DMS153 treated with DMSO at 0.1 percent for 48 hours (cell line): ENCODE results near the gene ZNF501.

ENCODE experiments used
- DNase-seq: peaks from one replicate; lab custom pipeline; 2025; ENCODE audit not compliant: unreplicated experiment; lab: John Stamatoyannopoulos, UW

ZNF501 gene

GRCh38 chr3:44729384-44729910 lies at the start of gene ZNF501:
Gene ZNF501 (plus strand): TSS chr3:44729635. CDS start chr3:44734422, 4,787 bp downstream.
- peak; percentile 38 for DNase-seq

GRCh38 chr3:44680921-44681455 lies 48.4 kb upstream of the ZNF501 start:
- no peak for DNase-seq

- no peak for DNase-seq
Observed at GRCh38 chr3:44682182-44682896, 47.1 kb upstream of the ZNF501 start.

GRCh38 chr3:44685128-44685800 lies 44.2 kb upstream of the ZNF501 start:
- peak; percentile 0 for DNase-seq

GRCh38 chr3:44687898-44688297 lies 41.5 kb upstream of the ZNF501 start:
- DNase-seq, result no peak

- DNase-seq, result peak; percentile 54
Observed at GRCh38 chr3:44712455-44713075, 16.9 kb upstream of the ZNF501 start, which contains the start of gene ZNF502. Gene ZNF502 (plus strand): TSS chr3:44712660. CDS start chr3:44720262, 7,602 bp downstream.

GRCh38 chr3:44721231-44722102 lies 8.0 kb upstream of the ZNF501 start:
- no peak for DNase-seq

GRCh38 chr3:44722103-44722401 lies 7.4 kb upstream of the ZNF501 start:
- DNase-seq, result no peak

GRCh38 chr3:44734646-44735168 lies 5.3 kb downstream of the ZNF501 start:
- no peak for DNase-seq

- no peak for DNase-seq
Observed at GRCh38 chr3:44761101-44761423, 31.6 kb downstream of the ZNF501 start.

GRCh38 chr3:44761424-44762169 lies 32.2 kb downstream of the ZNF501 start, which contains the start of the genes KIAA1143 and KIF15:
Gene KIAA1143 (minus strand): TSS chr3:44761619. CDS start chr3:44761602, 17 bp downstream.
Gene KIF15 (plus strand): TSS chr3:44761794. CDS start chr3:44761866, 72 bp downstream.
- DNase-seq, result peak; percentile 55

- DNase-seq, result no peak
Observed at GRCh38 chr3:44762170-44762677, 32.8 kb downstream of the ZNF501 start.

GRCh38 chr3:44762690-44763089 lies 33.3 kb downstream of the ZNF501 start:
- no peak for DNase-seq

- no peak for DNase-seq
Observed at GRCh38 chr3:44764248-44764647, 34.8 kb downstream of the ZNF501 start.

GRCh38 chr3:44771424-44772098 lies 42.1 kb downstream of the ZNF501 start:
- DNase-seq, result no peak

- DNase-seq, result no peak
Observed at GRCh38 chr3:44772099-44772442, 42.6 kb downstream of the ZNF501 start.

GRCh38 chr3:44782891-44783290 lies 53.5 kb downstream of the ZNF501 start:
- DNase-seq, result no peak
